Astrocyte of the spinal cord (primary cell): ENCODE results near the gene TMEM258.

Experiments used
- DNase-seq: peaks from one replicate; pipeline ENCODE4 v3.0.0; 2011; ENCODE audit warnings: low read depth, low spot score
- H3K4me3 ChIP-seq: 2 replicates; pipeline ENCODE4 v1.5.1; 2011; ENCODE audit warnings: low read depth, mild to moderate bottlenecking, low read length, moderate library complexity
- in situ Hi-C: cut with HindIII; loops from 2 replicates; pipeline ENCODE4 v1.10.0; 2017; ENCODE audit warnings: low sequenced_read_pairs
- TF ChIP-seq, protein P1 (sequence below): IDR thresholded peaks from 2 replicates; pipeline ENCODE4 v1.5.1; 2012; ENCODE audit warnings: low read depth, mild to moderate bottlenecking, low read length, inconsistent platforms

Gene TMEM258

DNA sequence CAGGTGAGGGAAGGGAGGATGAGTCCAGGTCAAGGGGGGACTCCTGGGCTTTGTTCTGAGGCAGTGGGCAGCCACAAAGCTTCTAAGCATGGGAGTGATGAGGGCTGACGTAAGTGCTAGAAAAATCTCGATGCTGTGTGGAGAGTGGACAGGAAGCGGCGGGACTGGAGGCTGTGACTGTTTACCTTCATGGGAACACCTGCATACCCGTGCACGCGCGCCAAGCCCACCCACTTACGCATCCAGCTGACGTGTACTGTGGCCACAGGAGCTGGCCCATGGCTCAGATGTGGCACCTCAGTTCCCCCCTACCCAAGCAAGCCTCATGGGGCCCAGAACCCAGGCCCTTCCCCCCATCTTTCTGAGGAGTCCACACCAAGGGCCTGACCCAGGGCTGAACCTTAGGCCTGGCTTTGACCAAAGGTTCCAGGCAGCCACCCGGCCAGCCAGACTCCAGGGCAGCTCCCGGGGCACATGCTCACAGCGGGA lies 26.0 kb downstream of the TMEM258 start:
- TF ChIP-seq, protein P1, sequence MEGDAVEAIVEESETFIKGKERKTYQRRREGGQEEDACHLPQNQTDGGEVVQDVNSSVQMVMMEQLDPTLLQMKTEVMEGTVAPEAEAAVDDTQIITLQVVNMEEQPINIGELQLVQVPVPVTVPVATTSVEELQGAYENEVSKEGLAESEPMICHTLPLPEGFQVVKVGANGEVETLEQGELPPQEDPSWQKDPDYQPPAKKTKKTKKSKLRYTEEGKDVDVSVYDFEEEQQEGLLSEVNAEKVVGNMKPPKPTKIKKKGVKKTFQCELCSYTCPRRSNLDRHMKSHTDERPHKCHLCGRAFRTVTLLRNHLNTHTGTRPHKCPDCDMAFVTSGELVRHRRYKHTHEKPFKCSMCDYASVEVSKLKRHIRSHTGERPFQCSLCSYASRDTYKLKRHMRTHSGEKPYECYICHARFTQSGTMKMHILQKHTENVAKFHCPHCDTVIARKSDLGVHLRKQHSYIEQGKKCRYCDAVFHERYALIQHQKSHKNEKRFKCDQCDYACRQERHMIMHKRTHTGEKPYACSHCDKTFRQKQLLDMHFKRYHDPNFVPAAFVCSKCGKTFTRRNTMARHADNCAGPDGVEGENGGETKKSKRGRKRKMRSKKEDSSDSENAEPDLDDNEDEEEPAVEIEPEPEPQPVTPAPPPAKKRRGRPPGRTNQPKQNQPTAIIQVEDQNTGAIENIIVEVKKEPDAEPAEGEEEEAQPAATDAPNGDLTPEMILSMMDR, result no peak
- H3K4me3 ChIP-seq, result no peak overlapping the region
- in situ Hi-C loops, result no loop called here
- peak; percentile 77 for DNase-seq

DNA sequence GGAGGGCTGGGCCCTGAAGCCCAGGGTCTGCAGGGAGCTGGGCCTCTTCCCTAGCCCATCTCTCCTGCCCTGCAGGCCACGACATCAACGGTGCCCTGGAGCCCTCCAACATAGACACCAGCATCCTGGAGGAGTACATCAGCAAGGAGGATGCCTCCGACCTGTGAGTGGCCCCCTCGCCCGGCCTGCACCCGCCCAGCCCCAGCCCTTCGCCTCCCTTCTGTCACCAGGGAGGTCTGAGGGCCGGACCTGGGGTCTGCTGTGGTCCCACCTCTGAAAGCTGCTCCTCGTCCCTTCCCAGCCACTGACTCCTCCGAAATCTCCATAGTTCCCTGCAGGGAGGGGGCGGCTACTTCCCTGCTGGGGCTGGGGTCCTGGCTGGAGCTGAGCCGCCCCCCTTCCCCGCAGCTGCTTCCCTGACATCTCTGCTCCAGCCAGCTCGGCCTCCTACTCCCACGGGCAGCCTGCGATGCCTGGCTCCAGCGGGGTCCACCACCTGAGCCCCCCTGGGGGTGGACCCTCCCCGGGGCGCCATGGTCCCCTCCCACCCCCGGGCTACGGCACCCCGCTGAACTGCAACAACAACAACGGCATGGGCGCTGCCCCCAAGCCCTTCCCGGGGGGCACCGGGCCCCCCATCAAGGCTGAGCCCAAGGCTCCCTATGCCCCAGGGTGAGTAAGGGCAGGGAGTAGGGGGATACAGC lies 26.7 kb downstream of the TMEM258 start:
- DNase-seq, result no peak
- TF ChIP-seq, protein P1, result no peak
- in situ Hi-C loops, result no loop called here
- H3K4me3 ChIP-seq, result no peak overlapping the region

DNA sequence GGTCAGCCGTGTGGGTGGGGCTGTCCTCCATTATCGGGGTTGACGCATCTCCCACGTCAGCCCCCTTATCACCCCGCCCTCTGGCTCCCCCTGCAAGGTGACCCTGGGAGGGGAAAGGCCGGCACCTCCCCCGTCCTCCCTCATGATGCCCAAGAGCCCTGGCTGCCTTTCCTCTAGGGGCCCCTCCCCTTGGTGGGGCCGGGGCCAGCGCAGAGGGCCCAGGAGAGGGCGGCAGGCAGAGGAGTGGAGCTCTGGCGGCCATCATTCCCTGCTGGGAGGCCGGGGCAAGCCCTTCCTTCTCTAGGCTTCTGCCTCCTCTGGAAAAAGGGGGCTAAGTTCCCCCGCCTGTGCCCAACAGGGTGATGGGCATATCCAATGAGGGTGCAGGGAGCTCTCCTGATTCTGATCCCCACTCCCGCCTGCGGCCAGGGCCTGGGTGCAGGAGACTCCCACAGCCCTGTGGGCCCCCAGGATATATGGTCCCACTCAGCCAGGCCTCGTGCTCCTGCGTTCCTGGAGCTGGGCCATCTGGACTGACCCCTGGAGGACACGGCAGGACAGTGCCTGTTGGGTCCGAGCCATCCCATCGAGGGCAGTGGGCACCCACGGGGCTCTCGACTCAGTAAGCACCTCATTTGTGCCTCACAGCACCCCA lies 27.7 kb downstream of the TMEM258 start:
- DNase-seq, result no peak
- in situ Hi-C loops, result no loop called here
- no peak overlapping the region for H3K4me3 ChIP-seq
- TF ChIP-seq, protein P1, result no peak

DNA sequence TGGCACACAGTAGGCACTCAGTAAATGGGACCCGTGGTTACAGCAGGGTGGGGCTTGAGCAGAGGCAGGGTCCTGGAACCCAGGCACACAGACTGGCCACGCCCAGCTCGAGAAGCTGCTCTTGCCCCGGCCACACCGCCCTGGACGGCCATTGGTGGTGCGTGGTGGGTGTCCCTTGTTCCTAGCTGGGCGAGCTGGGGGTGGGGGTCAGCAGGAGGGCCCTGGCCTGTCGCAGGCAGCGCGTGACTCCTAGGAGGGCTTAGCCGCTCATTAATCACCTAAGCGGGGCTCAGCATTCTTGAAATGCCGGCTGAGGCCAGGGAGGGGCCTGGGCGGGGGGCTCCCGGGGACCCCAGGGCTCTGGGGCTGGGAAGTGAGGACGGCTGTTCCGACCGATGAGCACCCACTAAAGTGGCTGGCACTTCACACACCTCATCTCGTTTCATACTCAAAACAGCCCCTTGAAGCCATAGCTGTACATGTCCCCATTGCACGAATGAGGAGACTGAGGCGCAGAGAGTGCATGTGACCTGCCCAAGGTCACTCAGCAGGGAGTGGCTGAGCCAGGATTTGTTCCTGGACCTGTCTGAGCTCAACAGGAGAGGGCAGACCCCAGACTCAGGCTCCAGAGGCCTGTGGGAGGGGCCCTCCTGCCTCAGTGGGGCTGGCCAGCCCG lies 28.3 kb downstream of the TMEM258 start:
- TF ChIP-seq, protein P1, result no peak
- no peak for DNase-seq
- in situ Hi-C loops, result no loop called here
- H3K4me3 ChIP-seq, result no peak overlapping the region

DNA sequence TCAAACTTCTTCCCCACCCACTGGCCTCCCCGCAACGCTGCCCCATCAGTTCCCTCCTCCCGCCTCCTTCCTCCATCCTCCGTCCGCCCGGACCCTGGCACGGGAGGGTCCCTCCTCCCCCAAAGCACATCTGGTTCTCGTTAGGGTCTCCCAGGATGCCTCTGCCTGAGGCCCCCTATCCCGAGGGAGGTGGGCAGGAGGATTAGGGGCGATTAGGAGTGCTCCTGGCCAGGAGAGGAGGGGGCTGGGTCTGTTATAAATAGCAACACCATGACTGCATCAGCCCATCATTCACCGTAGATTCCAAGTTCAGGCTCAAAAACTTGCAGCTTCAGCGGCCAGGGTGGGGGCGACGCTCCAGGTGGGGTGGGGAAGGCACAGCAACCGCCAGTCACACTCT lies 29.6 kb downstream of the TMEM258 start:
- in situ Hi-C loops, result no loop called here
- DNase-seq, result no peak
- H3K4me3 ChIP-seq, result no peak overlapping the region

DNA sequence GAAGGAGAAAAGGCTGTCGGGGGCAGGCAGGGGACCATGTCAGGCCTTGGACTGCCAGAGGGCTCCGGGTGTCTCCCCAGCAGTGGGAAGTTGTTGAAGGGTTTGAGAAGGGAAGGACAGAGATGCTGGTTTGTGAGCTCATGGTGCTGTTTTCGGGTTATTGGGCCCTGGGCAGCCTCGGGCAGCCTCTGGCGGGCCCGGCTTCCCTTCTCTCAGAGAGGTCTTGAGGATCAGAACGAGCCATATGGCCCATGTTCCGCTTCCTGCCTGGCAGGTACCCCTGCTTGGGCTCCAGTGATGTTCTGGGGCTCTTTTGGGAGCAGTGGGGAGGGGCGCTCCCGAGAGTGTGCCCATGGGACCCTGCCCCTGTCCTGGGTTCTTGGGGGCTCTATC lies 30.2 kb downstream of the TMEM258 start:
- TF ChIP-seq, protein P1, result no peak
- in situ Hi-C loops, result no loop called here
- DNase-seq, result no peak
- no peak overlapping the region for H3K4me3 ChIP-seq

More for the DNA sequence above, 29.6 kb downstream of the TMEM258 start:
- TF ChIP-seq, protein P1, result no peak
